ENCODE measurements around the gene NDUFB1.

Gene NDUFB1

GRCh38 chr14:92088494-92088893, 33.0 kb downstream of the NDUFB1 start:
- no peak for FAIRE-seq

GRCh38 chr14:92074555-92074954, 47.0 kb downstream of the NDUFB1 start:
- FAIRE-seq, result no peak

Measured in endometrium (tissue), 2 donors.